ENCODE results near the gene CYBRD1.

The CYBRD1 gene

GRCh38 chr2:171583566-171583965 is 61.3 kb downstream of the CYBRD1 start:
- ATAC-seq = 0 out of 3 replicates have a peak, but pooled peaks have one; percentile 22
- TF ChIP-seq BACH2 (CRISPR knock-in tag; IDR thresholded peaks at IDR 0.05; ENCODE audit: borderline replicate concordance) (no peak), GLIS3 (CRISPR knock-in tag; IDR thresholded peaks at IDR 0.05) (no peak), ZFP3 (CRISPR knock-in tag; IDR thresholded peaks at IDR 0.05) (no peak), RARB (CRISPR knock-in tag; IDR thresholded peaks at IDR 0.05) (no peak), CREB5 (CRISPR knock-in tag; IDR thresholded peaks at IDR 0.05; ENCODE audit: low read depth) (no peak), POU6F1 (CRISPR knock-in tag; IDR thresholded peaks at IDR 0.05; ENCODE audit: borderline replicate concordance, low read depth) (no peak), ZFP30 (CRISPR knock-in tag; IDR thresholded peaks at IDR 0.05) (no peak), ZNF8 (CRISPR knock-in tag; IDR thresholded peaks at IDR 0.05) (no peak), PATZ1 (CRISPR knock-in tag; IDR thresholded peaks at IDR 0.05; ENCODE audit: borderline replicate concordance) (no peak), TCF4 (CRISPR knock-in tag; IDR thresholded peaks at IDR 0.05; ENCODE audit: borderline replicate concordance) (no peak)

GRCh38 chr2:171584001-171584400 is 61.7 kb downstream of the CYBRD1 start:
- ATAC-seq = no peak
- TF ChIP-seq ZNF565 (CRISPR knock-in tag; conservative IDR thresholded peaks at IDR 0.05; ENCODE audit: low read depth) = no peak
- TF ChIP-seq RARB (CRISPR knock-in tag; IDR thresholded peaks at IDR 0.05) = no peak
- no peak for TF ChIP-seq TCF4 (CRISPR knock-in tag; IDR thresholded peaks at IDR 0.05; ENCODE audit: borderline replicate concordance)
- TF ChIP-seq POU6F1 (CRISPR knock-in tag; IDR thresholded peaks at IDR 0.05; ENCODE audit: borderline replicate concordance, low read depth) = no peak
- no peak for TF ChIP-seq TSHZ2 (CRISPR knock-in tag; IDR thresholded peaks at IDR 0.05)
- TF ChIP-seq ZNF8 (CRISPR knock-in tag; IDR thresholded peaks at IDR 0.05) = no peak
- TF ChIP-seq ZFP3 (CRISPR knock-in tag; IDR thresholded peaks at IDR 0.05) = no peak
- no peak for TF ChIP-seq PPARA (CRISPR knock-in tag; IDR thresholded peaks at IDR 0.05; ENCODE audit: borderline replicate concordance)
- TF ChIP-seq ESRRG (CRISPR knock-in tag; IDR thresholded peaks at IDR 0.05) = no peak
- TF ChIP-seq ARNTL (CRISPR knock-in tag; IDR thresholded peaks at IDR 0.05; ENCODE audit: borderline replicate concordance, low read depth) = no peak
- no peak for TF ChIP-seq CREB5 (CRISPR knock-in tag; IDR thresholded peaks at IDR 0.05; ENCODE audit: low read depth)
- no peak for TF ChIP-seq CSRNP3 (CRISPR knock-in tag; IDR thresholded peaks at IDR 0.05)
- no peak for TF ChIP-seq ISL1 (CRISPR knock-in tag; IDR thresholded peaks at IDR 0.05)

Measured in SK-N-SH treated with all-trans-retinoic acid at 6 μM for 48 hours (cell line).